HepG2 (cell line): ENCODE measurements around the gene CHN2. TPM values are rescaled to one million over a fixed set of nuclear protein-coding genes. Genes with fewer than 3 reads are reported as not detected.

Experiments
- ARID3A ChIP-seq: IDR thresholded peaks from 2 replicates; pipeline ENCODE4 v1.6.1; 2012; ENCODE audit warnings: low read depth, low read length, improper control_type of control experiment
- FOSL2 ChIP-seq: sonication (generic); formaldehyde crosslinking; IDR thresholded peaks from 2 replicates; pipeline ENCODE4 v1.4.0; 2020; ENCODE audit warnings: missing genetic modification reagents
- HOXA5 ChIP-seq: sonication (generic); formaldehyde crosslinking; IDR thresholded peaks from 2 replicates; pipeline ENCODE4 v1.4.0; 2020; ENCODE audit warnings: missing genetic modification reagents
- KLF9 ChIP-seq: IDR thresholded peaks from 2 replicates; pipeline ENCODE4 v1.6.1; 2016; ENCODE audit warnings: low read depth
- LCORL ChIP-seq, 2 experiments: fragments of 450-650 bp in 1 of 2; sonication (generic) in 1 of 2; formaldehyde crosslinking in 1 of 2; IDR thresholded peaks; 2 replicates each; pipeline versions ENCODE4 v1.5.0 to v1.6.1; 2017 to 2020; ENCODE audit warnings: antibody characterized with exemption in 1 of 2, missing genetic modification reagents in 1 of 2
- SKIL ChIP-seq: sonication (generic); formaldehyde crosslinking; IDR thresholded peaks from 2 replicates; pipeline ENCODE4 v1.8.0; 2022; ENCODE audit warnings: missing genetic modification reagents, mild to moderate bottlenecking, moderate library complexity, borderline replicate concordance
- ZHX1 ChIP-seq: sonication (generic); formaldehyde crosslinking; IDR thresholded peaks from 2 replicates; pipeline ENCODE4 v1.8.1; 2022; ENCODE audit warnings: low read depth, mild to moderate bottlenecking, missing genetic modification reagents
- ZNF180 ChIP-seq: sonication (generic); formaldehyde crosslinking; IDR thresholded peaks from 2 replicates; pipeline ENCODE4 v1.4.0; 2020; ENCODE audit warnings: low read depth, missing genetic modification reagents, borderline replicate concordance
- ZNF24 ChIP-seq: fragments of 450-650 bp; IDR thresholded peaks from 2 replicates; pipeline ENCODE4 v1.6.1; 2017; ENCODE audit warnings: antibody characterized with exemption, mild to moderate bottlenecking
- ZNF251 ChIP-seq: sonication (generic); formaldehyde crosslinking; IDR thresholded peaks from 2 replicates; pipeline ENCODE4 v1.9.0; 2021; ENCODE audit warnings: mild to moderate bottlenecking, missing genetic modification reagents
- ZNF710 ChIP-seq: sonication (generic); formaldehyde crosslinking; IDR thresholded peaks from 2 replicates; pipeline ENCODE4 v1.5.0; 2020; ENCODE audit warnings: mild to moderate bottlenecking, missing genetic modification reagents, borderline replicate concordance
- ZSCAN5A ChIP-seq: sonication (generic); formaldehyde crosslinking; IDR thresholded peaks from 2 replicates; pipeline ENCODE4 v1.8.0; 2022; ENCODE audit warnings: mild to moderate bottlenecking, missing genetic modification reagents, borderline replicate concordance
- polyA plus RNA-seq, 8 experiments: library from polyadenylated mRNA; depleted of rRNA in 3 of 8; stranded (reverse) in 7 of 8; unstranded in 1 of 8; fragments of >200 nt; fragmentation: Illumina TruSeq in 4 of 8; extraction: Trizol in 4 of 8; gene quantifications; 2 replicates each; pipeline versions ENCODE4 v1.2.1 to v1.2.3, GENCODE V29; 2011 to 2016; ENCODE audit warnings: low read depth in 4 of 8, missing spikeins in 1 of 8, mixed read lengths in 1 of 8; ENCODE audit not compliant: insufficient read depth in 1 of 8
- total RNA-seq, 5 experiments: library from RNA; depleted of rRNA; stranded (reverse); fragments of >200 nt; fragmentation: Illumina TruSeq; extraction: Trizol; gene quantifications; 2 replicates each; pipeline ENCODE4 v1.2.3, GENCODE V29; 2016; ENCODE audit warnings: low read depth in 1 of 5
- TF ChIP-seq, protein P1 (sequence below): IDR thresholded peaks from 2 replicates; pipeline ENCODE4 v1.6.1; 2016; ENCODE audit warnings: missing compliant biosample characterization, missing genetic modification reagents, borderline replicate concordance
- TF ChIP-seq, protein P2 (sequence below): sonication (generic); formaldehyde crosslinking; IDR thresholded peaks from 2 replicates; pipeline ENCODE4 v1.8.1; 2023; ENCODE audit warnings: missing genetic modification reagents, inconsistent platforms, borderline replicate concordance

The CHN2 gene
- total and polyA plus RNA-seq, 2 of the 13 experiments (the other 11 are each of a cell fraction or from before 2014, with no cell fraction given) = 23.5 to 30.5 TPM

GRCh38 chr7:29449569-29450260, 255.1 kb downstream of the CHN2 start (continued):
- TF ChIP-seq ARID3A (0 out of 2 replicates have a peak, but pooled peaks have one; percentile 35), SKIL (CRISPR knock-in tag) (no peak), LCORL (IDR thresholded peaks at IDR 0.05) (no peak), LCORL (CRISPR knock-in tag; IDR thresholded peaks at IDR 0.05) (no peak), ZNF24 (no peak; the same call in 1 of the 2 replicates), ZNF180 (no peak), ZSCAN5A (CRISPR knock-in tag) (0 out of 2 replicates have a peak, but pooled peaks have one; percentile 30), HOXA5 (CRISPR knock-in tag) (no peak), ZNF251 (no peak), ZHX1 (no peak), ZNF710 (CRISPR knock-in tag) (no peak), FOSL2 (CRISPR knock-in tag) (peak; percentile 92), KLF9 (CRISPR knock-in tag) (no peak)
- TF ChIP-seq, protein P1, sequence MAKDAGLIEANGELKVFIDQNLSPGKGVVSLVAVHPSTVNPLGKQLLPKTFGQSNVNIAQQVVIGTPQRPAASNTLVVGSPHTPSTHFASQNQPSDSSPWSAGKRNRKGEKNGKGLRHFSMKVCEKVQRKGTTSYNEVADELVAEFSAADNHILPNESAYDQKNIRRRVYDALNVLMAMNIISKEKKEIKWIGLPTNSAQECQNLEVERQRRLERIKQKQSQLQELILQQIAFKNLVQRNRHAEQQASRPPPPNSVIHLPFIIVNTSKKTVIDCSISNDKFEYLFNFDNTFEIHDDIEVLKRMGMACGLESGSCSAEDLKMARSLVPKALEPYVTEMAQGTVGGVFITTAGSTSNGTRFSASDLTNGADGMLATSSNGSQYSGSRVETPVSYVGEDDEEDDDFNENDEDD (CRISPR knock-in tag) = no peak
- TF ChIP-seq, protein P2, sequence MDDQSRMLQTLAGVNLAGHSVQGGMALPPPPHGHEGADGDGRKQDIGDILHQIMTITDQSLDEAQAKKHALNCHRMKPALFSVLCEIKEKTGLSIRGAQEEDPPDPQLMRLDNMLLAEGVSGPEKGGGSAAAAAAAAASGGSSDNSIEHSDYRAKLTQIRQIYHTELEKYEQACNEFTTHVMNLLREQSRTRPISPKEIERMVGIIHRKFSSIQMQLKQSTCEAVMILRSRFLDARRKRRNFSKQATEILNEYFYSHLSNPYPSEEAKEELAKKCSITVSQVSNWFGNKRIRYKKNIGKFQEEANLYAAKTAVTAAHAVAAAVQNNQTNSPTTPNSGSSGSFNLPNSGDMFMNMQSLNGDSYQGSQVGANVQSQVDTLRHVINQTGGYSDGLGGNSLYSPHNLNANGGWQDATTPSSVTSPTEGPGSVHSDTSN (CRISPR knock-in tag) = no peak
